ENCODE results near the gene NBL1. TPM values are rescaled to one million over a fixed set of nuclear protein-coding genes. Genes with fewer than 3 reads are reported as not detected.

The NBL1 gene
- total and polyA plus RNA-seq, 9 of the 15 experiments (the other 6 are each of a cell fraction or from before 2014, with no cell fraction given) = 0.10 to 3.7 (median 1.8) TPM; not detected in 1

DNA sequence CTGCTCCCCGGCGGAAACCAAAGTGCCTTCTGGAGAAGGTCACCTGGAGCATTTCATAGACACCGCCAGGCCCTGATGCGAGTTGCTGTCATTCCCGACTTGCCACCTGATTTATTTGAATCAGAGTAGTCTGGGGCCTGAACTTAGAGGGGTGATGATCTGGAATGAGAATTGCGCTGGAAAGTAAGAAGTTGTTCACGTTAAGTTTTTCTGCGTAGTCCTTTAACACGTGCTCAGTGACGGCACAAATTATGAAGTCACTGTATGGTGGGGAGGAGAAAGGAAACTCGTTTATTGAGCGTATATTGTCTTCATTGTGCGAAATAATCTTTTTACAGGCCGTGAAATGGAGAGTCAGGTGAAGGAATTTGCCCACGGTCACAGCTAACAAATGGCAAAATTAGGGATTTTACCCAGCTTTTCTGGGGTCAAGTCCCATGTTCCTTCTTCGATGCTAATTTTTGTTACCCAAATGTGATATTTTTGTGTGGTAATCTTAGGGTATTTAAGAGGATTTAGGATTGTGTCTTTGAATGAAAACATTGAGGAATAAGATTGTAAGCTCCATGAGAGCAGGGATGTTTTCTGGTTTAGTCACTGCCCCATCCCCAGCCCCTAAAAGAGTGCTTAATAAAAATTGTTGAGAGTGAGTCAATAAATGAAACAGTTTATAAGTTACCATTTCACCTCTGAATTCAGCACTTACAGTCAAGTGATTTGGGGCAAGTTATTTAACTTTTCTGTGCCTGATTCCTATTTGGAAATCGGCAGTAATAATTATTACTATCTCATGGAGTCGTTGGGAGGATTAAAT lies 46.4 kb upstream of the NBL1 start:
- CTCF ChIA-PET (ENCODE audit: low intra/inter-chr PET ratio) = no interaction called here
- in situ Hi-C loops (cut with MboI) = no loop called here
- ATAC-seq (peak; percentile 10), FAIRE-seq (peak; percentile 64), DNase-seq (ENCODE audit: extremely low read depth in 1 of 4, low spot score in 3 of 4) (peak in 1 of 4 experiments; percentile 62)
- intact Hi-C loops (cut with micrococcal nuclease) = no loop called here
- H2AFZ ChIP-seq (ENCODE audit: low read depth, low read length) = no peak overlapping the region; the same call in 1 of the 2 replicates
- H3K9me3 ChIP-seq (replicated peaks; ENCODE audit: control insufficient read depth, insufficient read depth, low read depth, low read length) = no peaks in the 10 kb centered on the region
- H3K4me1 ChIP-seq (replicated peaks in 1 of 2; ENCODE audit: control insufficient read depth in 2 of 2, insufficient read depth in 2 of 2, low read length in 2 of 2) = peaks cover 13 to 34% of the 10 kb centered on the region in 2 experiments
- peaks cover 20% of the 10 kb centered on the region for H4K20me1 ChIP-seq (replicated peaks; ENCODE audit: control insufficient read depth, insufficient read depth, low read length)
- peaks cover 69% of the 10 kb centered on the region for H3K79me2 ChIP-seq (ENCODE audit: control insufficient read depth, insufficient read depth, low read length)
- H3K27ac ChIP-seq (ENCODE audit: extremely low read depth, low read depth, low read length) = peak overlapping the region; percentile 93
- peaks cover 6% of the 10 kb centered on the region for H3K9me1 ChIP-seq (ENCODE audit: control insufficient read depth, insufficient read depth, low read length)
- WGBS (ENCODE audit: insufficient coverage, low coverage, missing lambda C conversion rate) = 6% methylated on average over 18 of the region's 18 CpGs
- H3K4me2 ChIP-seq (ENCODE audit: insufficient read depth, low read length) = peak overlapping the region; percentile 92
- H3K36me3 ChIP-seq (ENCODE audit: control insufficient read depth, insufficient read depth, low read length) = peaks cover 47% of the 10 kb centered on the region
- POLR2A ChIA-PET = interaction anchor here (0.5 to 4.1 kb wide), 13 partner anchors 8 to 206 kb away, joined by 3 to 17 read pairs (median 4); no protein-coding TSS in a partner anchor
- H3K27me3 ChIP-seq (ENCODE audit: control insufficient read depth in 2 of 2, insufficient read depth in 2 of 2, low read length in 2 of 2) = no peaks in the 10 kb centered on the region
- H3K9ac ChIP-seq (ENCODE audit: insufficient read depth in 1 of 2, low read depth in 2 of 2, low read length in 2 of 2) = peak overlapping the region; percentile 93 to 97
- TSS peak; percentile 53 for BruUV-seq (replicated peaks)
- peak overlapping the region; percentile 78 for H3K4me3 ChIP-seq
- TF ChIP-seq BRF1 (IDR thresholded peaks at IDR 0.05; ENCODE audit: borderline replicate concordance, extremely low read depth, insufficient read length) (no peak), MEIS2 (IDR thresholded peaks at IDR 0.05; ENCODE audit: partially characterized antibody) (peak; percentile 20), KHSRP (IDR thresholded peaks at IDR 0.05) (no peak), MAX (CRISPR knock-in tag; IDR thresholded peaks at IDR 0.05) (peak; percentile 67), ZSCAN29 (IDR thresholded peaks at IDR 0.05) (no peak), LEF1 (IDR thresholded peaks at IDR 0.05) (no peak), VEZF1 (CRISPR knock-in tag; IDR thresholded peaks at IDR 0.05) (no peak), TRIM28 (IDR thresholded peaks at IDR 0.05) (peak; percentile 54; the same call in 1 of the 2 replicates), ZNF668 (CRISPR knock-in tag; IDR thresholded peaks at IDR 0.05) (no peak), MTF1 (CRISPR knock-in tag; IDR thresholded peaks at IDR 0.05; ENCODE audit: borderline replicate concordance) (no peak), ZNF232 (CRISPR knock-in tag; IDR thresholded peaks at IDR 0.05) (peak; percentile 45), ZNF79 (CRISPR knock-in tag; IDR thresholded peaks at IDR 0.05; ENCODE audit: low read depth) (no peak)
- TF ChIP-seq, protein P1, sequence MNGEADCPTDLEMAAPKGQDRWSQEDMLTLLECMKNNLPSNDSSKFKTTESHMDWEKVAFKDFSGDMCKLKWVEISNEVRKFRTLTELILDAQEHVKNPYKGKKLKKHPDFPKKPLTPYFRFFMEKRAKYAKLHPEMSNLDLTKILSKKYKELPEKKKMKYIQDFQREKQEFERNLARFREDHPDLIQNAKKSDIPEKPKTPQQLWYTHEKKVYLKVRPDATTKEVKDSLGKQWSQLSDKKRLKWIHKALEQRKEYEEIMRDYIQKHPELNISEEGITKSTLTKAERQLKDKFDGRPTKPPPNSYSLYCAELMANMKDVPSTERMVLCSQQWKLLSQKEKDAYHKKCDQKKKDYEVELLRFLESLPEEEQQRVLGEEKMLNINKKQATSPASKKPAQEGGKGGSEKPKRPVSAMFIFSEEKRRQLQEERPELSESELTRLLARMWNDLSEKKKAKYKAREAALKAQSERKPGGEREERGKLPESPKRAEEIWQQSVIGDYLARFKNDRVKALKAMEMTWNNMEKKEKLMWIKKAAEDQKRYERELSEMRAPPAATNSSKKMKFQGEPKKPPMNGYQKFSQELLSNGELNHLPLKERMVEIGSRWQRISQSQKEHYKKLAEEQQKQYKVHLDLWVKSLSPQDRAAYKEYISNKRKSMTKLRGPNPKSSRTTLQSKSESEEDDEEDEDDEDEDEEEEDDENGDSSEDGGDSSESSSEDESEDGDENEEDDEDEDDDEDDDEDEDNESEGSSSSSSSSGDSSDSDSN (IDR thresholded peaks at IDR 0.05; ENCODE audit: borderline replicate concordance in 1 of 2, low read depth in 2 of 2, low read length in 2 of 2) = no peak
- TF ChIP-seq, protein P2, sequence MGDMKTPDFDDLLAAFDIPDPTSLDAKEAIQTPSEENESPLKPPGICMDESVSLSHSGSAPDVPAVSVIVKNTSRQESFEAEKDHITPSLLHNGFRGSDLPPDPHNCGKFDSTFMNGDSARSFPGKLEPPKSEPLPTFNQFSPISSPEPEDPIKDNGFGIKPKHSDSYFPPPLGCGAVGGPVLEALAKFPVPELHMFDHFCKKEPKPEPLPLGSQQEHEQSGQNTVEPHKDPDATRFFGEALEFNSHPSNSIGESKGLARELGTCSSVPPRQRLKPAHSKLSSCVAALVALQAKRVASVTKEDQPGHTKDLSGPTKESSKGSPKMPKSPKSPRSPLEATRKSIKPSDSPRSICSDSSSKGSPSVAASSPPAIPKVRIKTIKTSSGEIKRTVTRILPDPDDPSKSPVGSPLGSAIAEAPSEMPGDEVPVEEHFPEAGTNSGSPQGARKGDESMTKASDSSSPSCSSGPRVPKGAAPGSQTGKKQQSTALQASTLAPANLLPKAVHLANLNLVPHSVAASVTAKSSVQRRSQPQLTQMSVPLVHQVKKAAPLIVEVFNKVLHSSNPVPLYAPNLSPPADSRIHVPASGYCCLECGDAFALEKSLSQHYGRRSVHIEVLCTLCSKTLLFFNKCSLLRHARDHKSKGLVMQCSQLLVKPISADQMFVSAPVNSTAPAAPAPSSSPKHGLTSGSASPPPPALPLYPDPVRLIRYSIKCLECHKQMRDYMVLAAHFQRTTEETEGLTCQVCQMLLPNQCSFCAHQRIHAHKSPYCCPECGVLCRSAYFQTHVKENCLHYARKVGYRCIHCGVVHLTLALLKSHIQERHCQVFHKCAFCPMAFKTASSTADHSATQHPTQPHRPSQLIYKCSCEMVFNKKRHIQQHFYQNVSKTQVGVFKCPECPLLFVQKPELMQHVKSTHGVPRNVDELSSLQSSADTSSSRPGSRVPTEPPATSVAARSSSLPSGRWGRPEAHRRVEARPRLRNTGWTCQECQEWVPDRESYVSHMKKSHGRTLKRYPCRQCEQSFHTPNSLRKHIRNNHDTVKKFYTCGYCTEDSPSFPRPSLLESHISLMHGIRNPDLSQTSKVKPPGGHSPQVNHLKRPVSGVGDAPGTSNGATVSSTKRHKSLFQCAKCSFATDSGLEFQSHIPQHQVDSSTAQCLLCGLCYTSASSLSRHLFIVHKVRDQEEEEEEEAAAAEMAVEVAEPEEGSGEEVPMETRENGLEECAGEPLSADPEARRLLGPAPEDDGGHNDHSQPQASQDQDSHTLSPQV (IDR thresholded peaks at IDR 0.05) = peak; percentile 82
